OCI-LY3 (cell line): ENCODE measurements around the gene CLDN3.

ENCODE experiments used
- H2AFZ ChIP-seq: fragments of 200-600, 300-600 bp; shearing (Covaris generic); 2 replicates; pipeline ENCODE4 v1.6.0; 2014; ENCODE audit warnings: antibody characterized with exemption, low read depth, low read length
- H3K27ac ChIP-seq: fragments of 200-600, 300-600 bp; sonication (generic); 2 replicates; pipeline ENCODE4 v1.5.1; 2014; ENCODE audit warnings: mild to moderate bottlenecking, low read length, moderate library complexity, mixed read lengths
- H3K27me3 ChIP-seq: fragments of 200-600, 300-600 bp; sonication (generic); 2 replicates; pipeline ENCODE4 v1.6.1; 2014; ENCODE audit warnings: low read depth, low read length, mixed read lengths
- H3K36me3 ChIP-seq: fragments of 200-600, 300-600 bp; sonication (generic); replicated peaks from 2 replicates; pipeline ENCODE3; 2014; ENCODE audit warnings: low read depth, low read length, mixed read lengths
- H3K4me1 ChIP-seq: fragments of 300-600, 200-600 bp; sonication (generic); 2 replicates; pipeline ENCODE4 v1.6.1; 2014; ENCODE audit warnings: low read length, mixed read lengths
- H3K4me2 ChIP-seq: fragments of 200-600, 300-600 bp; sonication (generic); 2 replicates; pipeline ENCODE4 v1.6.1; 2014; ENCODE audit warnings: low read length, mixed read lengths
- H3K4me3 ChIP-seq: fragments of 300-600, 200-600 bp; sonication (generic); 2 replicates; pipeline ENCODE4 v1.5.1; 2014; ENCODE audit warnings: antibody characterized with exemption, mild to moderate bottlenecking, low read length, moderate library complexity
- H3K79me2 ChIP-seq: fragments of 300-600, 200-600 bp; shearing (Covaris generic); 2 replicates; pipeline ENCODE4 v1.6.1; 2014; ENCODE audit warnings: mild to moderate bottlenecking, low read length, mixed read lengths
- H3K9ac ChIP-seq: fragments of 300-600, 200-600 bp; shearing (Covaris generic); 2 replicates; pipeline ENCODE4 v1.6.0; 2014; ENCODE audit warnings: mild to moderate bottlenecking, low read length, moderate library complexity
- H3K9me3 ChIP-seq: fragments of 200-600, 300-600 bp; shearing (Covaris generic); 2 replicates; pipeline ENCODE4 v1.6.1; 2014; ENCODE audit warnings: low read length, mixed read lengths; ENCODE audit not compliant: insufficient read depth
- H4K20me1 ChIP-seq: fragments of 200-600, 300-600 bp; sonication (generic); 2 replicates; pipeline ENCODE4 v1.6.1; 2016; ENCODE audit warnings: low read length, mixed read lengths; ENCODE audit not compliant: insufficient read depth
- EZH2phosphoT487 ChIP-seq: fragments of 200-600 bp; shearing (Covaris generic); IDR thresholded peaks from 2 replicates; pipeline ENCODE4 v1.6.1; 2018; ENCODE audit warnings: antibody characterized with exemption, mixed run types, low read depth
- TF ChIP-seq, protein P1 (sequence below): fragments of 200-600, 300-600 bp; sonication (generic); IDR thresholded peaks from 2 replicates; pipeline ENCODE4 v1.5.1; 2014; ENCODE audit warnings: antibody characterized with exemption, low read length, low read depth

Gene CLDN3

DNA sequence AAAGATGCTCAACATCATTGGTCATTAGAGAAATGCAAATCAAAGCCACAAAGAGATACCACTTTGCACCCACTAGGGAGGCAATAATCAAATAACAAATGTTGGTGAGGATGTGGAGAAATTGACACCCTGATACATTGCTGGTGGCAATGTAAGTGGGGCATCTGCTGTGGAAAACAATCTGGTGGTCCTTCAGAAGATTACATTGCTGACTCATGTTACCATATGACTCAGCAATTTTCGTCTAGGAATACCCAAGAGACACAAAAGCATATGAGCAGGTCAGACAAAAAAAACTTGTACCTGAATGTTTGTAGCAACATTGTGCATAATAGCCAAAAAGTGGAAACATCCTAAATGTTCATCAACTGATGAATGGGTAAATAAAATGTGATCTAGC lies 4.9 kb upstream of the CLDN3 start:
- TF ChIP-seq, protein P1, sequence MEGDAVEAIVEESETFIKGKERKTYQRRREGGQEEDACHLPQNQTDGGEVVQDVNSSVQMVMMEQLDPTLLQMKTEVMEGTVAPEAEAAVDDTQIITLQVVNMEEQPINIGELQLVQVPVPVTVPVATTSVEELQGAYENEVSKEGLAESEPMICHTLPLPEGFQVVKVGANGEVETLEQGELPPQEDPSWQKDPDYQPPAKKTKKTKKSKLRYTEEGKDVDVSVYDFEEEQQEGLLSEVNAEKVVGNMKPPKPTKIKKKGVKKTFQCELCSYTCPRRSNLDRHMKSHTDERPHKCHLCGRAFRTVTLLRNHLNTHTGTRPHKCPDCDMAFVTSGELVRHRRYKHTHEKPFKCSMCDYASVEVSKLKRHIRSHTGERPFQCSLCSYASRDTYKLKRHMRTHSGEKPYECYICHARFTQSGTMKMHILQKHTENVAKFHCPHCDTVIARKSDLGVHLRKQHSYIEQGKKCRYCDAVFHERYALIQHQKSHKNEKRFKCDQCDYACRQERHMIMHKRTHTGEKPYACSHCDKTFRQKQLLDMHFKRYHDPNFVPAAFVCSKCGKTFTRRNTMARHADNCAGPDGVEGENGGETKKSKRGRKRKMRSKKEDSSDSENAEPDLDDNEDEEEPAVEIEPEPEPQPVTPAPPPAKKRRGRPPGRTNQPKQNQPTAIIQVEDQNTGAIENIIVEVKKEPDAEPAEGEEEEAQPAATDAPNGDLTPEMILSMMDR: no peak
- TF ChIP-seq EZH2phosphoT487: no peak
- H3K4me3 ChIP-seq: no peak overlapping the region
- no peak overlapping the region for H2AFZ ChIP-seq
- peaks cover 5% of the 10 kb centered on the region for H3K4me1 ChIP-seq
- H3K4me2 ChIP-seq: no peak overlapping the region
- no peaks in the 10 kb centered on the region for H3K9me3 ChIP-seq
- H3K27me3 ChIP-seq: no peaks in the 10 kb centered on the region
- H3K9ac ChIP-seq: no peak overlapping the region
- no peaks in the 10 kb centered on the region for H3K36me3 ChIP-seq
- H3K27ac ChIP-seq: no peak overlapping the region
- no peaks in the 10 kb centered on the region for H4K20me1 ChIP-seq
- H3K79me2 ChIP-seq: no peaks in the 10 kb centered on the region

DNA sequence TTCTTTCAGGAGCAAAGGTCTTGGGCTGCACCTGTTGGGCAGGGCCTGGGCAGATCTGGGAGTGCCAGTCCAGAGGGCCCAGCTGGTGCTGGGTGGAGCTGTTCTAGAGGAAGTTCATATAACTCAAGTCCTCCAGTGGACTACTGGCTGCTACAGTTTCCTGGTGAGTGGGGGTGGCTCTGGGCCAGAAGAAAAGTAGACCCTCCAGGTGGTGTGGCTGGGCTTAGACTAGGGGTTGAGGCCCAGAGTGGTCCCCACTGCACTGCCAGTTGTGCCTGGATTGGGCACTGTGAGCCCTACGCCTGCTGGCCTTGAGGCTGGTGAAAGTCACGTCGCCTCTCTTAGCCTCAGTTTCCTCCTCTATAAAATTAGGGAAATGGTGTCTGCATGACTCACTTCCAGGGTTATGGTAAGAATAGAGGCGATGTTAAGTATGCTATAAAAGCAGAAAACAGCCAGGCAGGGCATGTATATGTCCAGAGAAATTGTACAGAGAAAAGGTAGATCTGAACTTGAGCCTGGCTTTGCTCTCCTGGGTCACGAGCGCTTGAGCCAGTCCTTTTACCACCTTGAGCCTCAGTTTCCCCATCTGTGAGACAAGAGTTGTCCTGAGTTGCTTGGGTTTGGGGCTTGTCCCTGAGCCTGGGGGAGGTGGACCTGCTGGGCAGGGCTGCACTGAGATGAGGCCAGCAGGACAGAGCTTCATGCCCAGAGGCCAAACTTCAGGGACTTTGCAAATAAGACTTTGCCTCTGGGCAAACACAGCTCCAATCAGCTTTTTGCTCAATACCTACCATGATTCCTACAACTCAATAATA lies 3.8 kb upstream of the CLDN3 start:
- Histone ChIP-seq H3K27ac (no peak overlapping the region), H3K27me3 (no peaks in the 10 kb centered on the region), H3K9me3 (no peaks in the 10 kb centered on the region), H2AFZ (no peak overlapping the region), H3K4me2 (no peak overlapping the region), H3K4me1 (peaks cover 5% of the 10 kb centered on the region), H3K9ac (no peak overlapping the region), H3K4me3 (no peak overlapping the region), H3K36me3 (no peaks in the 10 kb centered on the region), H4K20me1 (no peaks in the 10 kb centered on the region), H3K79me2 (no peaks in the 10 kb centered on the region)
- TF ChIP-seq EZH2phosphoT487: no peak
- TF ChIP-seq, protein P1: no peak

DNA sequence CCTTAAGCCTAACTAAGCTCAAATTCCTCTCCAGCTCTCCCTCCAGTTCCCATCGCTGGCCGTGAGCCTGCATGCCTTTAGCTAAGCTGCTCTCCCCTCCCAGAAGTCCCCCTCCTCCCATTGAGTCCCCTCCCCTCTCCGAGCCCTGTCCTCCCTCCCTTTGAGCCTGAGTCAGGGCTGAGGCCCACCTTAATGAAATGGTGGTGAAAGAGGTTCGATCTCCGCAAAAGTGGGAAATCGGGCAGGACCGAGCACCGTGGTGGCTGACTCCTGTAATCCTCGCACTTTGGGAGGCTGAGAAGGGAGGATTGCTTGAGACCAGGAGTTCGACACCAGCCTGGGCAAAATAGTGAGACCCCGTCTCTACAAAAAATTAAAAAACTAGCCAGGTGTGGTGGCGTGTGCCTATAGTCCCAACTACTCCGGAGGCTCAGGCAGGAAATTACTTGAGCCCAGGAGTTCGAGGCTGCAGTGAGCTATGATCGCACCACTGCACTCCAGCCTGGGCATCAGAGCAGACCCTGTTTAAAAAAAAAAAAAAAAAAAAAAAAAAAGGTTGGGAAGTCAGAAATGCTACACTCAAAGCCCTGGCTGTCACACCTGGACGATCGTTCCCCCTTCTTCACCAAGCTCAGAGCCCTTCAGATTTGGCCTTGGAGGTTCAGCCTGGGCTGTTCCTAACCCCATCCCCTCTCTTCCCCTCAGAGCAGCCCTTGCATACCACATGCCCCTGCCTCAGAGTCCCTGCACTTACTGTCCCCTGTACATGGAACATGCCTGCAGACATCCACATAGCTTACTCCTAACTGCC lies 995 bp upstream of the CLDN3 start:
- H3K9ac ChIP-seq: no peak overlapping the region
- peaks cover 5% of the 10 kb centered on the region for H3K4me1 ChIP-seq
- no peak overlapping the region for H2AFZ ChIP-seq
- no peak overlapping the region for H3K4me2 ChIP-seq
- no peak overlapping the region for H3K4me3 ChIP-seq
- no peaks in the 10 kb centered on the region for H3K36me3 ChIP-seq
- no peak overlapping the region for H3K27ac ChIP-seq
- no peaks in the 10 kb centered on the region for H3K79me2 ChIP-seq
- H3K9me3 ChIP-seq: no peaks in the 10 kb centered on the region
- no peak for TF ChIP-seq EZH2phosphoT487
- TF ChIP-seq, protein P1: no peak
- no peaks in the 10 kb centered on the region for H3K27me3 ChIP-seq
- no peaks in the 10 kb centered on the region for H4K20me1 ChIP-seq

DNA sequence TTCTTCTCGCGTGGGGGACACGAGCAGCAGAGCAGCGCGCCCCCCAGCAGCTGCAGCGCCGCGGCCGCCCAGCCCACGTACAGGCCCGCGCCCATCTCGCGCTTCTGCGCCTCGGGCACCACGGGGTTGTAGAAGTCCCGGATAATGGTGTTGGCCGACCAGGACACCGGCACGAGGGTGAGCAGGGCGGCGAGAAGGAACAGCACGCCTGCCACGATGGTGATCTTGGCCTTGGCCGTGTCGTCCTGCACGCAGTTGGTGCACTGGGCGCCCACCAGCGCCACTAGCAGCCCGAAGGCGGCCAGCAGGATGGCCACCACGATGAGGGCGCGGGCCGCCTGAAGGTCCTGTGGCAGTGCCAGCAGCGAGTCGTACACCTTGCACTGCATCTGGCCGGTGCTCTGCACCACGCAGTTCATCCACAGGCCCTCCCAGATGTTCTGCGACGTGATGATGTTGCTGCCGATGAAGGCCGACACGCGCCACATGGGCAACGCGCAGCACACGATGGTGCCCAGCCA lies 529 bp downstream of the CLDN3 start:
- H3K4me1 ChIP-seq: no peaks in the 10 kb centered on the region
- no peaks in the 10 kb centered on the region for H3K9me3 ChIP-seq
- no peak overlapping the region for H3K9ac ChIP-seq
- H3K4me2 ChIP-seq: no peak overlapping the region
- H3K27ac ChIP-seq: no peak overlapping the region
- H3K4me3 ChIP-seq: no peak overlapping the region
- H4K20me1 ChIP-seq: no peaks in the 10 kb centered on the region
- TF ChIP-seq, protein P1: no peak
- no peak for TF ChIP-seq EZH2phosphoT487
- no peaks in the 10 kb centered on the region for H3K79me2 ChIP-seq
- H3K36me3 ChIP-seq: no peaks in the 10 kb centered on the region
- H3K27me3 ChIP-seq: no peaks in the 10 kb centered on the region
- no peak overlapping the region for H2AFZ ChIP-seq
